Activated CD8-positive, alpha-beta memory T cell treated with anti-CD3 and anti-CD28 coated beads for 36 hours (primary cell): ENCODE data around the gene UCKL1. TPM values are rescaled to one million over a fixed set of nuclear protein-coding genes. Genes with fewer than 3 reads are reported as not detected.
"Not testable (repeated sequence)": the region's sequence is repeated elsewhere in the genome, so short reads cannot be mapped to it uniquely, and the experiment has no call there.

ENCODE experiments used
- CTCF ChIA-PET: fragments of 350-600 bp; sonication (Branson Sonifier 250); formaldehyde crosslinking; loops from one replicate; lab custom pipeline; 2021; ENCODE audit warnings: antibody characterized with exemption; lab: Charles Lee
- POLR2A ChIA-PET: fragments of 350-600 bp; sonication (Branson Sonifier 250); formaldehyde crosslinking; loops from one replicate; lab custom pipeline; 2021; ENCODE audit warnings: antibody characterized with exemption; lab: Charles Lee
- total RNA-seq, 2 experiments: library from RNA; stranded (reverse); gene quantifications; one replicate each; pipeline ENCODE4 v1.2.3, GENCODE V29; 2021

The UCKL1 gene
- 10 to 100 TPM; 32.9 to 35.2 TPM for total RNA-seq

DNA sequence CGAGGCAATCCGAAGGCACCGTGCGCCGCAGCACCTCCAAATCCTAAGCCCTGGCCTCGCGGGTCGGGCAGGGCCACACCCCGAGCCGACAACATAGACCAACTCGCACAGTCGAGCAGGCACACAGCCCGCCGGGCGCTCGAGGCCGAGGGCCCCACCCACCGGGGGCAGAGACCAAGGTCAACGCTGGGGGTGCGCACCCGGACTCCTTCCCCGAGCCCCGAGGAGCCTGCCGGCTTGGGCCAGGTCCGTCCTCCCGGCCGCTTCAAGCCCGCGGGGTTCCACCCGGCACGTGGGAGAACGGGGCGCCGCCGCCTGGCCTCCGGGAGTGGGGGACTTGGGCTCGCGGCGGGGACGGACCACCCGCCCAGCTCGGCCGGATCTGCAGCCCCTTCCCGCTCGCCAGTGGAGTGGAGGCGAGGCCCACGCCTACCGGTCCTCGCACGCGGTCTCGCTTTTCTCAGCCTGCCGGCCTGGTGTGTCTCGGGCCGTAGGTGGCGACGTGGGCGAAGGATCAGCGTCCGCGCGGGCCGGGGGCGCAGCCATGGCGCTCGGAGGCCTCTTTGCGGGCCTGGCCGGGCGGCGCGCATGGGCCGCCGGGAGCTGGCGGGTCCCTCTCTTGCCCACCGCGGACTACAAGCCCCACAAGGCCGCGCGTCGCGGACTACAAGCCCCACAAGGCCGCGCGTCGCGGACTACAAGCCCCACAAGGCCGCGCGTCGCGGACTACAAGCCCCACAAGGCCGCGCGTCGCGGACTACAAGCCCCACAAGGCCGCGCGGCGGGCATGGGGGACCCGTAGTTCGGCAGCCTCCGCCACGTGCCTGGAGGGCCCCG lies at the start of gene UCKL1:
UCKL1 (minus strand) TSS at position 590 of the 837 bp plus-strand sequence; CDS start at position 546, 44 bp downstream.
- POLR2A ChIA-PET: interaction anchor here (0.6 to 1.6 kb wide), 6 partner anchors 12 to 347 kb away, joined by 3 to 6 read pairs (median 4); partner anchors contain the start of genes TCEA2 and TPD52L2
- CTCF ChIA-PET: interaction anchor here (0.6 to 2.0 kb wide), 9 partner anchors 18 to 460 kb away, joined by 3 to 6 read pairs (median 3); partner anchors contain the start of genes PTK6, RTEL1 and TPD52L2

DNA sequence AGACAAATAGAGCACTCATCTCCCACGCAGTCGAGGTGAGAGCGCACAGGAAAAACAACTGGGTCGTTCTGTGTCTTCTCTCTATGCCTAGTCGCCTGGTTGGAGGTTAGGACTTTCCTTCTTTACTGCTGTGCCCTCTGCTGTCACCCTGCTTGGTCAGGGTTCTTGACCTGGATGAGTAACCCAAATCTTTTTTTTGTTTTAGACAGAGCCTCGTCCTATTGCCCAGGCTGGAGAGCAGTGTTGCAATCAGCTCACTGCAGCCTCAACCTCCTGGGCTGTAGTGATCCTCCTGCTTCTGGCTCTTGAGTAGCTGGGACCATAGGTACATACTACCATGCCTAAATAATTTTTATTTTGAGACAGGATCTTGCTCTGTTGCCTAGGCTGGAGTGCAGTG lies 49.2 kb upstream of the UCKL1 start:
- POLR2A ChIA-PET: no interaction called here
- CTCF ChIA-PET: no interaction called here

DNA sequence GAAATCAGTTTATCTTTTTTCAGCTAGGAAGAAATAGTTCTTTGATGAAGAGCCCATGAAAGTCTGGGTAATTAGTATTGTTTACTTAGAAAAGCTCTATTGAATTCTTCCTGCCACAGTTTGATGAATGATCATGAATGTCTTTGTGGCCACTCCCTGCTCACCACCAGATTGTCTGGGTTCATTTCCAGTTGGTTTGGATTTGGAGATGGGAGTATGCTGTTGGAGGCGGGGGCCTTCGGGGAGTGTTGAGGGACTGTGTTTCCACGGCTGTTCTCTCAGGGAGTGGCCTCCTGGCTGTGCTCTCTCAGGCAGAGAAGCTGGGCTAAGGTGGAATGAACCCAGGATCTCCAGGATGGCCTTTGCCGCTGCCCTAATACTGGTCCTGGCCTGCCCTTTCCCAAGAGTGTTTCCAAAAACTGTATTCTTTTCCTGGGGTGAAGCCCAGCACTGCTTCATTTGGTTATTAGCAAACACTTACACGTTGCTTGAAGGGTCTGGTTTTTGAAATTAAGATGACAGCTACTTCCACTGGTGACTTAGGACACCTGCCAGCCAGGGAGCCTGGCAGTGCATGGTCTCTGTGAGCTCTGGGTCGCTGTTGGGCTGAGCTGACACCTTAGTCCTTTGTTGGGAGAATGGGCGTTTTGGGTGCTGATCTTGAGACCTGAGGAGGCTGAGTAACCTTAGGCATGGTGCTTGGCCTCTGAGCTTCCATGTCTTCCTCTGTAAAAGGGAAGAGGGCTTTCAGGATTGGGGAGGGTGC lies 47.9 kb upstream of the UCKL1 start:
- CTCF ChIA-PET: no interaction called here
- POLR2A ChIA-PET: interaction anchor here (0.5 kb wide), 1 partner anchor 10 kb away, joined by 3 read pairs; no protein-coding TSS in a partner anchor

DNA sequence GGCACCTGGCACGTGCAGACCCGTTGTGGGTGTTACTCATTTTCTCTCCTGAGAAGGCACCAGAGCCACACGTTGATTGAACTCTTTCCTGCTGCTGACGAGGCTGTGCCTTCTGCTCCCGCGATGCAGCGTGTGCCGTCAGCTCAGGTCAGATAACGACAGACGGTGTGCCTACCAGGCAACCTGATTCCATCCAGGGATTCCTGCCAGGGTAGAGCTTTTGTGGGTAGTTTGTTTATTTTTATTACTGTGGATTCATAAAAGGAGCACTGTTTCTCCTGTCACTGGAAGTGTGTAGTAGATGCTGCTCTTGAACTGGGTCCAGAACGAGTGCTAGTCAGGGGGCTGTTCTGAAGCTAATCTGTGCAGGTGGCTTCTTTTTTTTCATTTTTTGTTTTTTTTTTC lies 45.4 kb upstream of the UCKL1 start:
- ChIA-PET CTCF (no interaction called here), POLR2A (no interaction called here)

DNA sequence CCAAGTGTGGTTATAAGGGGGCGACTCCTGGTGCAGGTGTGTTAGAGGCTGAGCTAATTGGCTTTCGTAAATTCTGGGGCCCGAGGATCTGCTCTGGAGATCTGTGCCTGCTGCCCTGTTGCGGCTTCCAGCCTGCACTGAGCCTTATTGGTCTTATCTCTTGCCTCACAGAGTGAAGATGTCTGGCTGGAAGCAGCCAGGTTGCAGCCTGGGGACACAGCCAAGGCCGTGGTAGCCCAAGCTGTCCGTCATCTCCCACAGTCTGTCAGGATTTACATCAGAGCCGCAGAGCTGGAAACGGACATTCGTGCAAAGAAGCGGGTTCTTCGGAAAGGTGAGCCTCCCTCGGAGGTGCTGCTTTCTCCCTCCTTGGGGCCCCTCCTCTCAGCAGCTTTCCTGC lies 44.7 kb upstream of the UCKL1 start:
- POLR2A ChIA-PET: no interaction called here
- CTCF ChIA-PET: interaction anchor here (0.6 kb wide), 1 partner anchor 17 kb away, joined by 3 read pairs; no protein-coding TSS in a partner anchor

DNA sequence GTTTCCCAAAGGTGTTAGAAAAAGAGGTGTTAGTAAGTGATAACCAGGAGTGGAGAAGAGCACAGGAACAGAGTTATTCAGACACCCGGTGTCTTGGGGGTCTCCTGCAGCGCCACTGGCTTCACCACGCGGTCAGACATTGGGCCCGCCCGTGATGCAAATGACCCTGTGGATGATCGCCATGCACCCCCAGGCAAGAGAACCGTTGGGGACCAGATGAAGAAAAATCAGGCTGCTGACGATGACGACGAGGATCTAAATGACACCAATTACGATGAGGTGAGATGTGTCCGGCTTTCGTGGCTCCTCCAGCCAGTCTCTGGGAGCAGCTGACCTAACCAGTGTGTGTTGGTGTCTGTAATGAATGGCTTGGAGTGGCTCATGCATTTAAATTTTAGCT lies 26.7 kb upstream of the UCKL1 start:
- POLR2A ChIA-PET: interaction anchor here (1.0 to 1.3 kb wide), 2 partner anchors 55 to 57 kb away, joined by 3 to 5 read pairs; no protein-coding TSS in a partner anchor

DNA sequence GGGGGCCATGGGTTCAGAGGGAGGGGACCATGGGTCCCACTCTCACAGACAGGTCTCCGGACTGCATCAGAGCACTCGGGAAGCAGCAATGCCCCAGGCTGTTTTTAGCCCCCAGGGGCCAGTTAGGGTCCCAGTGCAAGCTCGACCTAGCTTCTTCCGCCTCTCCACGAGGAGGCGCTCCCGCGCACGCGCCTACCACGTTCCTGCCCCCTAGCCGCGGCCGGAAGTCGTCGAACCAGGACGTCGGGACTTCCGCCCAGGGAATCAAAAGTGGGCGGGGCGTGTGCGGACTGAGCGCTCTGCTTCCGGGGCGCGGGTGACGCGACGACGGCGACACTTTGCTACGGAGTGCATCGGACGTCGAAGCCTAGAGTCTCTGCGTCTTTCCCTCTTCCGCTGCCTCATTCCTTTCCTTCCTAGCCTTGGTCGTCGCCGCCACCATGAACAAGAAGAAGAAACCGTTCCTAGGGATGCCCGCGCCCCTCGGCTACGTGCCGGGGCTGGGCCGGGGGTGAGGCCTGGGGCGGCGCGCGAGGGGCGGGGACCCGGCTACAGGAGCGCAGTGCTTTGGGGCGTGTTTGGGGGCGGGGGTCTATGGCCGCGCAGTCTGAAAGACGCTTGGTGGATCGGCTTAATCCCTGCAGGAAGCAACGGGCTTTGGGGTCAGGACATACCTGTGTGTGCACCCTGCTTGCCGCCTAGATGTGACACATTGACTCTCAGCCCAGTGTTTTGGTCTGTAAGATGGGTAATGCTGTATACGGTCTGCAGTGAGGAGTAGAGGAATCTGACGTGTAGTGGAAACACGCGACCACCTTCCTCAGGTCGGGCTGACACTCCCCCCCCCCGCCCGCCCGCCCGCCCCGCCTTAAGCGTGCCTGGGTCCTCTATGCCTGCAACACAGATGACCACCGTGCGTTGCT lies 24.9 kb upstream of the UCKL1 start, which contains the start of gene PRPF6:
PRPF6 (plus strand) TSS at position 327 of the 923 bp plus-strand sequence; CDS start at position 441, 114 bp downstream.
- POLR2A ChIA-PET: interaction anchor here (0.7 to 2.0 kb wide), 5 partner anchors 24 to 460 kb away, joined by 3 to 13 read pairs (median 5); partner anchors contain the start of genes LKAAEAR1 and PPDPF
- CTCF ChIA-PET: interaction anchor here (0.9 to 4.5 kb wide), 14 partner anchors 13 to 443 kb away, joined by 3 to 41 read pairs (median 4); partner anchors contain the start of genes ARFRP1, LIME1, RGS19 and TCEA2

More for the DNA sequence above, 26.7 kb upstream of the UCKL1 start:
- CTCF ChIA-PET: interaction anchor here (1.1 to 4.5 kb wide), 2 partner anchors 55 to 101 kb away, joined by 3 to 41 read pairs; no protein-coding TSS in a partner anchor

DNA sequence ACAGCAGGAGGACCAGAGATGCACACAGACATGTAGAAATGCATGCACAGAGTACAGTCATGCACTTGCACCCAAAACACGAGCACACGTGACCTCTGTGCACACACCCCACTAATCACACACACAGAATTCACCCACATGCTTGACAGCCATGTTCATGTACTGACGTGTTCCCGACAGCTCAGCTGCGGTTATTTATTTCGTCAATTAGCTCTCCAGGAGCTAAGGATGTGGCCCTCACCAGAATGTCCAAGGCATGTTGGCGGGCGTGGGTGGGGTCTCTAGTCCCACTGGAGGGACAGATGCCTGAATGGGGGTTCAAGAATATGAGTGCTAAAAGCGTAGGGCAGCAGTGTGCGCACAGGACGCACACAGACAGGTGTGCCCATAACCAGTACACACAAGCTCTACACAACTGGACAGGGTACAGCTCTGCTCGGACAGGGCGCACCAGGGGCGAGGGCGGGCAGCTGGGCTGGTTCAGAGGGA lies 24.1 kb upstream of the UCKL1 start:
- CTCF ChIA-PET: interaction anchor here (0.9 to 4.5 kb wide), 18 partner anchors 11 to 442 kb away, joined by 3 to 41 read pairs (median 4); partner anchors contain the start of genes ARFRP1, C20orf204, LIME1 and RGS19
- POLR2A ChIA-PET: interaction anchor here (0.7 to 2.0 kb wide), 6 partner anchors 23 to 459 kb away, joined by 3 to 13 read pairs (median 5); partner anchors contain the start of genes DNAJC5, LKAAEAR1 and PPDPF

DNA sequence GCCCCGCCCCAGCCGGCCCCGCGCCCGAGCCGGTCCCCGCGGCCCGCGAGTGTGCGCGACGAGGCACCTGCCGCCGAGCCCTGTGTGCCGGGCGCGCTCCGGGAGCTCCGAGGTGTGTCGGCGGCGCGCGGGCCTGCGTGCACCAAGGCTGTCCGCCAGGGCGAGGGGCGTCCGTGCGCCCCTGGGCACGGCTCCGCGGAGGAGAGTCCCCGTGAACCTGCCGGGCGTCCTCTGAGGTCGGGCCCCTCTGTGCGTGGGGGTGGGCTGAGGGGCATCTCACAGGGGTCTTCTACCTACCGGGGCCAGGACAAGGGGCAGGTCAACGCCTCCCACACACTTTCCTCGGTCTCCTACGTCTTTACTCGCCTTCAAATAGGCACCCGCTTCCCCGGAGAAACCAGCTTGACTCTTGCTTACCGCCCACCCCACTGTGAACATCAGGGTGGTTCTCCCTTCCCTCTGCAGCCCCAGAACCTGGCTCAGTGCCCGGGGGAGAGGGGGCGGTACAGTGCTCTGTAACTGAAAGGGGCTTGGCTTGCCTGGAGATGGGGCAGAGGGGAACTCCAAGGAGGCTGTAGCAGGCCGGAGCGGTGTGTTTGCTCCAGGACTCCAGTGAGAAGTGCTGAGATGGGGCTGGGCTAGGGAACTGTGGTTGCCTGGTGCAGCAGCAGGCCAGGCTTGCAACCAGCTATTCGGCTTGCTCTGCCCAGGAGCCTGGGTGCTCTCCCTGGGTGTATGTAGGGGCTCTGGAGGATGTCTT lies 23.5 kb upstream of the UCKL1 start, which contains the start of gene SAMD10:
SAMD10 (minus strand) TSS at position 86 of the 760 bp plus-strand sequence. CDS start 175 bp downstream, outside the sequence.
- CTCF ChIA-PET: interaction anchor here (0.6 to 4.5 kb wide), 17 partner anchors 12 to 451 kb away, joined by 3 to 41 read pairs (median 4); partner anchors contain the start of genes ARFRP1, C20orf204, LIME1 and RGS19
- POLR2A ChIA-PET: interaction anchor here (0.6 to 2.0 kb wide), 6 partner anchors 22 to 459 kb away, joined by 3 to 13 read pairs (median 5); partner anchors contain the start of genes DNAJC5, LKAAEAR1 and PPDPF

DNA sequence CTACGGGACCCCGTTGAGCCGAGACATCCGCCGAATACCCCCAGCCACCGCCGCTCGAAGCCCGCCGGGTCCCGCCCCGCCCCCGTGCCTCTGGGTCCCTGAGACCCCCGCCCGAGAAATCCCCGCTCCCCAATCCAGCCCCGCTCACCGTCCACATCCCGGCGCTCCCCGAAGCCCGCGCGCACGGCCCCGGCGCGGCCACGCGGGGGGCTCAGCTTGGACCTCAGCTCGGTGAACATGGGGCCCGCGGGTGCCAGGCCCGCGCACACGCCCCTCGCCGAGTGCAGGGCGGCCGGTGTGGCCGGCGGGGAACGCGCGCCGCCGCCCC lies 23.0 kb upstream of the UCKL1 start:
- ChIA-PET CTCF (interaction anchor here (1.1 to 4.5 kb wide), 6 partner anchors 11 to 115 kb away, joined by 3 to 41 read pairs (median 4); partner anchors contain the start of genes C20orf204 and TPD52L2), POLR2A (interaction anchor here (2.0 kb wide), 1 partner anchor 60 kb away, joined by 13 read pairs; no protein-coding TSS in a partner anchor)

DNA sequence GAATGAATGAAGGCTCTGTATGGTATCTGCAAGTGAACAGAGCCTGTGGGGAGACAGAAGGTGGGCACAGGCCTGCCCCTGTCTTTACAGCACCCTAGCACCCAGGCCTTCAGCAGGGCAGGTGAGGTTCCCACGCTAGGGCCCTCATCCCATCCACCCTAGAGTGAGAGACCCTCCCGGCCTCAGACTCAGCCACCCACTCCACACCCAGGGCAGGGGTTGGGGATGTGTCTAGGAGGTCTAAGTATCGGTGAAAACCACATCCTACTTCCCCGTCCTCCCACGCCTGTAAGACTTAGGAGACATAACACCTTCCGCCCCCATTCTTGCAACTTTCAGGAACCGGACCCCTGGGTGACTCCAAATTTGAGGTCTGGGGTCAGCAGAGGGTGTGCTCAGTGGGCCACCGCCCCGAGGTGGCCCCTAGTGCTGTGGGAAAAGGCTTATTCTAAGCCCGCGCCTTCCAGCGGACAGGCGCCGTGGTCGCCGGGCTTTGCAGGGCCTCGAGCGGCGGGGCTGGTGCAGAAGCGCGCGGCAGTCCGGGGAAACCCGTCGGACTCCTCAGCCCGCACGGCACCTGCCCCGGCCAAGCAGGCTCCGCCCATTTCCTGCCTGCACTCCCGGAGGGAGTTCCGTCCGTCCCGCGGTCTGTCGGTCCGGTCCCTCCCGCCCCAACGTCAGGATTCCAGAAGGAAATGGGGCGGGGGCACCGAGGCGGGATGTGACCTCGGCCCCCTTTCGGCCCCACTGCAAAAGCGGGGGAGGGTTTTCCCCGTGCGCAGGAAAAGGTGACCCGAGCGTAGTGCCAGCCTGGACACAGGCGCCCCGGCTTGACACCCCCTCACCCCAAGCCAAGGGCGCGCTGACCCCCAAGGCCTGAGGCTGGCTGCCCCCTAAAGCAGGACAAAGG lies 22.4 kb upstream of the UCKL1 start:
- ChIA-PET POLR2A (interaction anchor here (0.5 to 1.0 kb wide), 2 partner anchors 21 to 112 kb away, joined by 3 to 10 read pairs; no protein-coding TSS in a partner anchor), CTCF (interaction anchor here (0.5 to 4.5 kb wide), 7 partner anchors 13 to 193 kb away, joined by 3 to 41 read pairs (median 3); no protein-coding TSS in a partner anchor)

DNA sequence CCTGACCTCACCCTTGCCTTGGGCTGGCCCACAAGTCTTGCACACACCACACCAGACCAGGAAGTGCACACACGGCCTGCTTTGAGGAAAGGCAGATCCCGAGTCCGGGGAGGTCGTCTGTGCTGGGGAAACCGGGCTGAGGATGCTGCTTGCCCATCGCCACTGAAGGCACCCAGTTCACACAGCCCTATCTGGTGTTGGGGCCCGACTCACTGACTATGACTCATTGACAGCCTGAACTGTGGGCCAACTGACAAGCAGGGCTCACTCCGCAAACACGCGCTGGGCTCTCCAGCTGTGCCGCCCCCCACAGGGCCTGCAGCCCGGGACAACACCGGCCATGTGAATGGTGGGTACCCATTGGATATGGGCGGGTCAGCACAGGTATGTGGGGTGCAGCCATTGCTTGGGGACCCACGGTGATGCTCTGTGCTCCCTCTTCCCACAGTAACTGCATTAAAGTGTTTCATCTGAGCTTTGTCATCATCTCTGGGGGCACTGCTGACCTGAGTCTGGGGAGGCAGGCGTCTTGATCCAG lies 21.6 kb upstream of the UCKL1 start:
- POLR2A ChIA-PET: interaction anchor here (0.5 to 1.0 kb wide), 2 partner anchors 20 to 111 kb away, joined by 3 to 10 read pairs; no protein-coding TSS in a partner anchor
- CTCF ChIA-PET: interaction anchor here (0.5 to 1.9 kb wide), 7 partner anchors 19 to 240 kb away, joined by 3 to 16 read pairs (median 3); no protein-coding TSS in a partner anchor

DNA sequence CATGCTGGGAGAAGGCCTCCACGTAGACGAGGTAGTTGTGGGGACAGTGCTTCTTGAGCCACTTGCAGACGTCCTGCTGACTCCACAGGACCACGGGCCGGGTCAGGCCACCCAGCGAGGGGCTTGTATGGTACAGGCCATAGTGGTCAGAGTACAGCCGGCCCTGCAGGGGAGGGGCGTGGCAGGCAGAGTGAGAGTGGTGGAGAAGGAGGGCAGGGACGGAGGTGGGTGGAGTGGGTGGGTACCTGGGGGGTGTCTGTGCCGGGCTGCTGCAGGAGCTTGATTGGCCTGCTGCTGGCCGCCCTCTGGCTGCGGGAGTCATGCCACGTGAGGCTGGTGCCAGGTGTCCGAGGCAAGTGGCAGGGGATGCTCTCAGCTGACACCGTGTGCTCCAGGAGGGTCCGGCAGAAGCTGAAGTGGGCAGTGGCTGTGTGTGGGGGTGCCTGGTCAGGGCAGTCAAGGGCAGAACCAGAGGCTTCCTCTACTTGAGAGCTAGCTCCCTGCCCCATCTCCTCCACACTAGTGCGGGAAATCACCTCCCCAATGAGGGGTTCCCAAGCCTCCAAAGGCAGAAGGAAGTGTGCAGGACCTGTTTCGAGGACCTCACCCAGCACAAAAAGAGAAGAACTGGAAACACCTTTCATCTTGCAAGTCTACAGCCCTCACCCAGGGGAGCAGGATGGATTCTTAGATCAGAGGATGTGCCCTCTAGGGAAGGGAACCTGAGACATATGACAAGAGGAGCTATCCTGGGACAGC lies 20.9 kb upstream of the UCKL1 start:
- ChIA-PET POLR2A (interaction anchor here (1.0 kb wide), 1 partner anchor 20 kb away, joined by 3 read pairs; no protein-coding TSS in a partner anchor), CTCF (interaction anchor here (0.5 to 1.9 kb wide), 6 partner anchors 61 to 239 kb away, joined by 3 to 16 read pairs (median 3); no protein-coding TSS in a partner anchor)

DNA sequence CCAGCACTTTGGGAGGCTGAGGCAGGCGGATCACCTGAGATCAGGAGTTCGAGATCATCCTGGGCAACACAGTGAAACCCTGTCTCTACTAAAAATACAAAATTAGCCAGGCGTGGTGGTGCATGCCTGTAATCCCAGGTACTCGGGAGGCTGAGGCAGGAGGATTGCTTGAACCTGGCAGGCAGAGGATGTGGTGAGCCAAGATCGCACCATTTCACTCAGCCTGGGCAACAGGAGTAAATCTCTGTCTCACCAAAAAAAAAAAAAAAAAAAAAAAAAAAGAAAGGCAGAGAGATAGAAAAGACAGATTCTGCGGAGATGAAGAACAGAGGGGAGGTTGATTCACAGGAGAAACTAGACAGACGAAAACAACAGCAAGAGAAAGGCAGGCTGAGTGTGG lies 20.3 kb upstream of the UCKL1 start:
- POLR2A ChIA-PET: not testable (repeated sequence)
- CTCF ChIA-PET: interaction anchor here (0.5 to 1.9 kb wide), 3 partner anchors 62 to 93 kb away, joined by 3 to 16 read pairs (median 4); no protein-coding TSS in a partner anchor
